HepG2 (cell line): Measurements from ENCODE around the gene PHOSPHO2.

Source experiments
- ASH2L ChIP-seq: fragments of 300-600, 200-600 bp; sonication (generic); IDR thresholded peaks from 2 replicates; pipeline ENCODE4 v1.7.0; 2017; ENCODE audit warnings: low read depth, mild to moderate bottlenecking, moderate library complexity, mixed read lengths, low read length; ENCODE audit not compliant: insufficient read length
- BHLHE40 ChIP-seq: IDR thresholded peaks from 2 replicates; pipeline ENCODE4 v1.6.1; 2011; ENCODE audit warnings: low read length, improper control_type of control experiment
- CAMTA2 ChIP-seq: sonication (generic); formaldehyde crosslinking; IDR thresholded peaks from 2 replicates; pipeline ENCODE4 v1.4.0; 2020; ENCODE audit warnings: mild to moderate bottlenecking, missing genetic modification reagents, borderline replicate concordance
- CEBPB ChIP-seq: IDR thresholded peaks from 2 replicates; pipeline ENCODE4 v1.6.1; 2011; ENCODE audit warnings: low read depth, low read length, improper control_type of control experiment, borderline replicate concordance
- CTCF ChIP-seq: sonication (generic); formaldehyde crosslinking; IDR thresholded peaks from 2 replicates; pipeline ENCODE4 v1.5.0; 2020; ENCODE audit warnings: mild to moderate bottlenecking, missing genetic modification reagents, moderate library complexity
- POLR2A ChIP-seq, 2 experiments: IDR thresholded peaks; 2 replicates each; pipeline ENCODE4 v1.6.1; 2011; ENCODE audit warnings: low read depth in 2 of 2, low read length in 2 of 2, mild to moderate bottlenecking in 1 of 2, moderate library complexity in 1 of 2; ENCODE audit not compliant: insufficient read depth in 1 of 2
- XRCC5 ChIP-seq: fragments of 200-400 bp; formaldehyde crosslinking; optimal IDR thresholded peaks from 2 replicates; pipeline ENCODE3; 2017; ENCODE audit warnings: mild to moderate bottlenecking, low read length
- ZNF777 ChIP-seq: sonication (generic); formaldehyde crosslinking; IDR thresholded peaks from 2 replicates; pipeline ENCODE4 v1.4.0; 2020; ENCODE audit warnings: missing genetic modification reagents
- ZNF780A ChIP-seq: sonication (generic); formaldehyde crosslinking; IDR thresholded peaks from 2 replicates; pipeline ENCODE4 v1.8.0; 2022; ENCODE audit warnings: mild to moderate bottlenecking, missing genetic modification reagents, moderate library complexity

DNA sequence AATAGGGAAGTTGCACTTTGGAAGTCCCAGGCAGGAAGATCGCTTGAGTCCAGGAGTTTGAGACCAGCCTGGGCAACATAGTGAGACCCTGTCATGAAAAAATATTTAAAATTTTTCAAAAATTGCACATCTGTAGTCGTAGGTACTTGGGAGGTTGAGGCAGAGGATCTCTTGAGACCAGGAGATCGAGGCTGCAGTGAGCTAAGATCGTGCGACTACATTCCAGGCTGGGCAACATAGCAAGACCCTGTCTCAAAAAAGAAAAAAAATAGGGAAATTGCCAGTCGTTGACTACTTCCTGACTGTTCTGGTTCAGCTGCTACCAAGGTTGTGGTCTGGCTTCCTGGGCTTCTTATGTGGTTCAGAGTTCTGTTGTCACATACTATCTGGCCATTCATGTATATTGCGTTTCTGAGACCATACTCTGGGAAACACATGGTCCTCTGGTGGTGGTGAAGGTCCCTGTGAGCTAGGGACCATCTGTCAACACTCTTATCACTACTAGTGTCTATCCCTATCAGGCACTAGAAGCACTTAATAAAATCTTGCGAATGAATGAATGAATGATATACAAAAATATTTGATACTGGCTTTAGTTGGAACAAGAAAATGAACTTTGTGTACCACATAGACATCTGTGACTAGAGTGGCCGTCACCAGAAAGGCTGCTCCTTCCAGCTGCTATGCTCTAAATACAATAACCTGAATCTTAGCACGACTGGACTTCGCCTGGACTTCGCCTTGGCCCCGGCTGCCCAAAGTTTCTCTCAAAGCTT lies 38.5 kb downstream of the PHOSPHO2 start:
- TF ChIP-seq ZNF777 (no peak), ZNF780A (CRISPR knock-in tag) (no peak), ASH2L (no peak), POLR2A (IDR thresholded peaks at IDR 0.05; ENCODE audit: insufficient read depth in 1 of 2, low read depth in 2 of 2, low read length in 2 of 2) (no peak), CTCF (CRISPR knock-in tag) (no peak), XRCC5 (no peak), CAMTA2 (CRISPR knock-in tag) (no peak), CEBPB (no peak), BHLHE40 (no peak)
